ENCODE results near the gene STMND1.
A peak's percentile ranks its signal among the peaks of the same experiment; 100 is the strongest.
"Not testable (repeated sequence)": the region's sequence is repeated elsewhere in the genome, so short reads cannot be mapped to it uniquely, and the experiment has no call there.

The STMND1 gene

GRCh38 chr6:17059850-17060249, 42.0 kb upstream of the STMND1 start:
- no peak overlapping the region for H3K4me3 ChIP-seq (ENCODE audit: low read length)
- no peak overlapping the region for H3K4me2 ChIP-seq (ENCODE audit: low read length)
- no peak overlapping the region for H3K23ac ChIP-seq (ENCODE audit: low read length)
- no peak overlapping the region for H2BK5ac ChIP-seq (ENCODE audit: low read length)
- no peak overlapping the region for H3K27ac ChIP-seq (ENCODE audit: low read depth, low read length)
- H2BK15ac ChIP-seq (replicated peaks; ENCODE audit: low read depth), result no peak overlapping the region
- H2AK5ac ChIP-seq (ENCODE audit: low read length), result no peak overlapping the region
- H3K9ac ChIP-seq (ENCODE audit: low read length), result no peak overlapping the region
- H2BK120ac ChIP-seq (ENCODE audit: low read depth, low read length), result no peak overlapping the region
- no peak overlapping the region for H4K8ac ChIP-seq (ENCODE audit: low read depth, low read length)
- no peak overlapping the region for H3K56ac ChIP-seq (ENCODE audit: low read length)
- no peaks in the 10 kb centered on the region for H3K79me2 ChIP-seq (ENCODE audit: control insufficient read depth, insufficient read depth, low read length)
- no peaks in the 10 kb centered on the region for H3K79me1 ChIP-seq (ENCODE audit: low read length)
- no peak for DNase-seq
- WGBS (ENCODE audit: extremely low coverage, insufficient coverage, low lambda C conversion rate), result no CpG with 5 or more reads among the region's 3 CpGs
- H3K27me3 ChIP-seq (ENCODE audit: insufficient read depth, low read length, poor library complexity), result no peaks in the 10 kb centered on the region
- no peak overlapping the region for H3K4ac ChIP-seq (ENCODE audit: low read depth, low read length)
- no peaks in the 10 kb centered on the region for H3K36me3 ChIP-seq (ENCODE audit: control insufficient read depth, insufficient read depth, low read length)
- no peak overlapping the region for H3K18ac ChIP-seq (ENCODE audit: low read length)
- no peak overlapping the region for H4K5ac ChIP-seq (ENCODE audit: low read length)
- no peaks in the 10 kb centered on the region for H3K4me1 ChIP-seq (ENCODE audit: control insufficient read depth, low read depth, low read length)

DNA sequence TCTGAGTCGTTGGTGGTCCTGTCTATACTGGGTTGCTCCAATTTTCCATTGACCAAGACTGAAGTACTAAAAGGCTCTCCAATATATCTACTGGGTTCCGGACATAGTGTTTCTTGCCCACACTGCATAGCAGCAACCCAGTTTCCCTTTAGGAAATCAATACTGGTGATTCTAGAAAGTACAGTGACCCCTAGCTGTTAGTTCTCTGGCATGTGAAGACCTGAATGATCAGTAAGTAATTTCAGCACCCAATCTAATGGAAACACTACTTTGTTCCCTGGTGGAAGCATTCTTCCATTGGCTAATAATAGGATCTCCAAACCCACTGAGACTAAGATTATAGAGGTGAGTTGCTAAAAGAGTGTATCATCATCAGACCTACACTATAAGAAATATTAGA, 40.8 kb upstream of the STMND1 start:
- no peak overlapping the region for H4K5ac ChIP-seq (ENCODE audit: low read length)
- H3K56ac ChIP-seq (ENCODE audit: low read length), result no peak overlapping the region
- H3K27ac ChIP-seq (ENCODE audit: low read depth, low read length), result no peak overlapping the region
- DNase-seq, result peak; percentile 18
- no CpG with 5 or more reads among the region's 2 CpGs for WGBS (ENCODE audit: extremely low coverage, insufficient coverage, low lambda C conversion rate)
- H3K27me3 ChIP-seq (ENCODE audit: insufficient read depth, low read length, poor library complexity), result no peaks in the 10 kb centered on the region
- H3K9ac ChIP-seq (ENCODE audit: low read length), result no peak overlapping the region
- H3K4me3 ChIP-seq (ENCODE audit: low read length), result no peak overlapping the region
- H3K4ac ChIP-seq (ENCODE audit: low read depth, low read length), result no peak overlapping the region
- H3K23ac ChIP-seq (ENCODE audit: low read length), result no peak overlapping the region
- H4K8ac ChIP-seq (ENCODE audit: low read depth, low read length), result no peak overlapping the region
- no peaks in the 10 kb centered on the region for H3K36me3 ChIP-seq (ENCODE audit: control insufficient read depth, insufficient read depth, low read length)
- no peak overlapping the region for H2AK5ac ChIP-seq (ENCODE audit: low read length)
- no peak overlapping the region for H2BK120ac ChIP-seq (ENCODE audit: low read depth, low read length)
- no peak overlapping the region for H2BK15ac ChIP-seq (replicated peaks; ENCODE audit: low read depth)
- no peak overlapping the region for H2BK5ac ChIP-seq (ENCODE audit: low read length)
- no peaks in the 10 kb centered on the region for H3K79me1 ChIP-seq (ENCODE audit: low read length)
- no peak overlapping the region for H3K4me2 ChIP-seq (ENCODE audit: low read length)
- H3K79me2 ChIP-seq (ENCODE audit: control insufficient read depth, insufficient read depth, low read length), result no peaks in the 10 kb centered on the region
- H3K18ac ChIP-seq (ENCODE audit: low read length), result no peak overlapping the region
- no peaks in the 10 kb centered on the region for H3K4me1 ChIP-seq (ENCODE audit: control insufficient read depth, low read depth, low read length)

DNA sequence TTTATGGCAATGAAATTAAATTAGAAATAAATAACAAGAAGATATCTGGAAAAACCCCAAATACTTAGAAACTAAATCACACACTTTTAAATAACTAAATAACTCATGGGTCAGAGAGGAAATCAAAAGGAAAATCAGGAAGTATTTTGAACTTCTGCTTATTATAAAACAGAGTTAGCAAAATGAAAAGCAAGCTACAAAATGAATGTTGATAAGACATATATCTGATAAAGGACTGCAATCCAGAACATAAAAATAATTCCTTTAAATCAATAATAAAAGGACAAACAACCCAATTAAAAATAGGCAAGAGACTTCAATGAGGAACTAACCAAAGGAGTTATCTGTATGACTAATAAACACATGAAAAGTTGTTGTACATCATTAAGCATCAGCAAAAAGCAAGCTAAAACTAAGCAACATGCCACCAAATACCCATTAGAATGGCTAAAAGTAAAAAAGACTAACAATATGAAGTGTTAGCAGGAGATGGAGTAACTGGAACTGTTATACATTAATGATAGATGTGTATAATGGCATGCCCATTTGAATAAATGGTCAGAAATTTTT, 38.9 kb upstream of the STMND1 start:
- Histone ChIP-seq H3K4me1 (ENCODE audit: control insufficient read depth, low read depth, low read length) (no peaks in the 10 kb centered on the region), H2BK5ac (ENCODE audit: low read length) (no peak overlapping the region), H4K5ac (ENCODE audit: low read length) (no peak overlapping the region), H2AK5ac (ENCODE audit: low read length) (no peak overlapping the region), H3K79me1 (ENCODE audit: low read length) (no peaks in the 10 kb centered on the region), H3K4me3 (ENCODE audit: low read length) (no peak overlapping the region), H3K23ac (ENCODE audit: low read length) (no peak overlapping the region), H3K4me2 (ENCODE audit: low read length) (no peak overlapping the region), H2BK15ac (replicated peaks; ENCODE audit: low read depth) (no peak overlapping the region), H3K4ac (ENCODE audit: low read depth, low read length) (no peak overlapping the region), H3K36me3 (ENCODE audit: control insufficient read depth, insufficient read depth, low read length) (no peaks in the 10 kb centered on the region), H3K79me2 (ENCODE audit: control insufficient read depth, insufficient read depth, low read length) (no peaks in the 10 kb centered on the region), H2BK120ac (ENCODE audit: low read depth, low read length) (no peak overlapping the region), H3K27me3 (ENCODE audit: insufficient read depth, low read length, poor library complexity) (no peaks in the 10 kb centered on the region), H3K9ac (ENCODE audit: low read length) (no peak overlapping the region), H3K27ac (ENCODE audit: low read depth, low read length) (no peak overlapping the region), H3K18ac (ENCODE audit: low read length) (no peak overlapping the region), H4K8ac (ENCODE audit: low read depth, low read length) (no peak overlapping the region), H3K56ac (ENCODE audit: low read length) (no peak overlapping the region)
- DNase-seq, result no peak

GRCh38 chr6:17064975-17065374, 36.9 kb upstream of the STMND1 start:
- H3K4me2 ChIP-seq (ENCODE audit: low read length), result no peak overlapping the region

GRCh38 chr6:17066610-17067009, 35.2 kb upstream of the STMND1 start:
- Histone ChIP-seq H3K79me1 (ENCODE audit: low read length) (no peaks in the 10 kb centered on the region), H3K4me1 (ENCODE audit: control insufficient read depth, low read depth, low read length) (no peaks in the 10 kb centered on the region), H4K5ac (ENCODE audit: low read length) (no peak overlapping the region), H4K8ac (ENCODE audit: low read depth, low read length) (no peak overlapping the region), H2BK5ac (ENCODE audit: low read length) (no peak overlapping the region), H3K4ac (ENCODE audit: low read depth, low read length) (no peak overlapping the region), H3K56ac (ENCODE audit: low read length) (no peak overlapping the region), H3K23ac (ENCODE audit: low read length) (no peak overlapping the region), H2BK120ac (ENCODE audit: low read depth, low read length) (no peak overlapping the region), H3K4me3 (ENCODE audit: low read length) (no peak overlapping the region), H3K36me3 (ENCODE audit: control insufficient read depth, insufficient read depth, low read length) (no peaks in the 10 kb centered on the region), H2BK15ac (replicated peaks; ENCODE audit: low read depth) (no peak overlapping the region), H3K18ac (ENCODE audit: low read length) (no peak overlapping the region), H3K27me3 (ENCODE audit: insufficient read depth, low read length, poor library complexity) (no peaks in the 10 kb centered on the region), H2AK5ac (ENCODE audit: low read length) (no peak overlapping the region), H3K27ac (ENCODE audit: low read depth, low read length) (no peak overlapping the region), H3K9ac (ENCODE audit: low read length) (no peak overlapping the region), H3K4me2 (ENCODE audit: low read length) (no peak overlapping the region), H3K79me2 (ENCODE audit: control insufficient read depth, insufficient read depth, low read length) (no peaks in the 10 kb centered on the region)
- WGBS (ENCODE audit: extremely low coverage, insufficient coverage, low lambda C conversion rate), result no CpG with 5 or more reads among the region's 6 CpGs
- no peak for DNase-seq

More at GRCh38 chr6:17064975-17065374, 36.9 kb upstream of the STMND1 start:
- Histone ChIP-seq H3K4ac (ENCODE audit: low read depth, low read length) (no peak overlapping the region), H3K56ac (ENCODE audit: low read length) (no peak overlapping the region), H2BK5ac (ENCODE audit: low read length) (no peak overlapping the region), H4K8ac (ENCODE audit: low read depth, low read length) (no peak overlapping the region), H3K4me1 (ENCODE audit: control insufficient read depth, low read depth, low read length) (no peaks in the 10 kb centered on the region), H3K23ac (ENCODE audit: low read length) (no peak overlapping the region), H3K79me1 (ENCODE audit: low read length) (no peaks in the 10 kb centered on the region), H2BK15ac (replicated peaks; ENCODE audit: low read depth) (no peak overlapping the region), H3K79me2 (ENCODE audit: control insufficient read depth, insufficient read depth, low read length) (no peaks in the 10 kb centered on the region), H3K27ac (ENCODE audit: low read depth, low read length) (no peak overlapping the region), H3K9ac (ENCODE audit: low read length) (no peak overlapping the region), H2AK5ac (ENCODE audit: low read length) (no peak overlapping the region), H4K5ac (ENCODE audit: low read length) (no peak overlapping the region), H3K18ac (ENCODE audit: low read length) (no peak overlapping the region), H3K36me3 (ENCODE audit: control insufficient read depth, insufficient read depth, low read length) (no peaks in the 10 kb centered on the region), H3K27me3 (ENCODE audit: insufficient read depth, low read length, poor library complexity) (no peaks in the 10 kb centered on the region), H2BK120ac (ENCODE audit: low read depth, low read length) (no peak overlapping the region), H3K4me3 (ENCODE audit: low read length) (no peak overlapping the region)
- no peak for DNase-seq

- not testable (repeated sequence) for H3K27ac ChIP-seq (ENCODE audit: low read depth, low read length); H3K36me3 ChIP-seq (ENCODE audit: control insufficient read depth, insufficient read depth, low read length); DNase-seq; H3K79me2 ChIP-seq (ENCODE audit: control insufficient read depth, insufficient read depth, low read length); H3K4me2 ChIP-seq (ENCODE audit: low read length); H4K8ac ChIP-seq (ENCODE audit: low read depth, low read length); H2AK5ac ChIP-seq (ENCODE audit: low read length); H3K56ac ChIP-seq (ENCODE audit: low read length); H3K4me3 ChIP-seq (ENCODE audit: low read length); H3K18ac ChIP-seq (ENCODE audit: low read length); H3K23ac ChIP-seq (ENCODE audit: low read length); H3K9ac ChIP-seq (ENCODE audit: low read length); H3K4ac ChIP-seq (ENCODE audit: low read depth, low read length); H2BK120ac ChIP-seq (ENCODE audit: low read depth, low read length); H4K5ac ChIP-seq (ENCODE audit: low read length); H3K27me3 ChIP-seq (ENCODE audit: insufficient read depth, low read length, poor library complexity); H2BK5ac ChIP-seq (ENCODE audit: low read length); H3K4me1 ChIP-seq (ENCODE audit: control insufficient read depth, low read depth, low read length); H3K79me1 ChIP-seq (ENCODE audit: low read length); H2BK15ac ChIP-seq (replicated peaks; ENCODE audit: low read depth)
Observed at GRCh38 chr6:17068972-17069371, 32.9 kb upstream of the STMND1 start.

All from mesendoderm (in vitro differentiated cells).